K562 (cell line): ENCODE measurements around the gene NSMCE1. TPM values are rescaled to one million over a fixed set of nuclear protein-coding genes. Genes with fewer than 3 reads are reported as not detected.

Experiments used
- ATAC-seq: fragments of 200-7000 bp; cut with Tn5 transposase; 3 replicates; pipeline ENCODE4 v1.9.1; 2020; ENCODE audit warnings: moderate library complexity
- BruUV-seq: library from RNA; stranded (reverse); fragments of 400-500 nt; replicated peaks from 2 replicates; lab custom pipeline; 2021; lab: Mats Ljungman, UMichigan
- CTCF ChIA-PET: fragments of 300-600 bp; formaldehyde crosslinking; extraction: SDS; loops from one replicate; lab custom pipeline; 2021; ENCODE audit warnings: low intra/inter-chr PET ratio; lab: Yijun Ruan, JAX
- POLR2A ChIA-PET: fragments of 300-600, 350-650 bp; sonication (Branson Sonifier 250); formaldehyde crosslinking; extraction: SDS; loops from one replicate; lab custom pipeline; 2021; ENCODE audit warnings: antibody characterized with exemption, inconsistent platforms; lab: Yijun Ruan, JAX
- DNase-seq, 4 experiments: peaks; one replicate each; pipeline versions ENCODE4 v3.0.0 to v3.0.0-alpha.2; 2011 to 2018; ENCODE audit warnings: low spot score in 3 of 4, mixed read lengths in 3 of 4; ENCODE audit errors: extremely low read depth in 1 of 4
- FAIRE-seq: peaks from 2 replicates; lab custom pipeline; 2011; peaks lifted over from hg19 to GRCh38; lab: Jason Lieb, UNC
- H2AFZ ChIP-seq: 2 replicates; pipeline ENCODE4 v1.6.0; 2011; ENCODE audit warnings: low read depth, low read length, control low read depth, inconsistent platforms
- H3K27ac ChIP-seq: fragments of 200-600 bp; 3 replicates; pipeline ENCODE4 v1.8.0; 2011; ENCODE audit warnings: low read depth, mild to moderate bottlenecking, control low read depth, inconsistent platforms, low read length, moderate library complexity, mixed read lengths; ENCODE audit errors: extremely low read depth
- H3K27me3 ChIP-seq, 2 experiments: fragments of 300-600 bp in 1 of 2; 2 replicates in 1 of 2; 3 replicates in 1 of 2; pipeline versions ENCODE4 v1.6.0 to v1.8.0; 2011; ENCODE audit warnings: inconsistent platforms in 2 of 2, low read length in 2 of 2, mild to moderate bottlenecking in 1 of 2, mixed read lengths in 1 of 2, moderate library complexity in 1 of 2; ENCODE audit not compliant: control insufficient read depth in 2 of 2, insufficient read depth in 2 of 2
- H3K36me3 ChIP-seq: fragments of 300-600 bp; 3 replicates; pipeline ENCODE4 v1.8.0; 2011; ENCODE audit warnings: mild to moderate bottlenecking, low read length, inconsistent platforms; ENCODE audit not compliant: control insufficient read depth, insufficient read depth
- H3K4me1 ChIP-seq, 2 experiments: fragments of 200-600 bp in 1 of 2; replicated peaks in 1 of 2; 2 replicates in 1 of 2; 3 replicates in 1 of 2; pipeline versions ENCODE4 v1.5.1 to v1.8.0; 2011; ENCODE audit warnings: inconsistent platforms in 2 of 2, low read length in 2 of 2, mild to moderate bottlenecking in 1 of 2, mixed read lengths in 1 of 2, moderate library complexity in 1 of 2; ENCODE audit not compliant: control insufficient read depth in 2 of 2, insufficient read depth in 2 of 2
- H3K4me2 ChIP-seq: 2 replicates; pipeline ENCODE4 v1.6.1; 2011; ENCODE audit warnings: low read length, control low read depth, inconsistent platforms, mixed read lengths; ENCODE audit not compliant: insufficient read depth
- H3K4me3 ChIP-seq: fragments of 200-600 bp; sonication (generic), shearing (Covaris generic); 2 replicates; pipeline ENCODE4 v1.5.1; 2016; ENCODE audit warnings: control low read depth, inconsistent platforms
- H3K79me2 ChIP-seq: fragments of 200-600 bp; 3 replicates; pipeline ENCODE4 v1.8.0; 2011; ENCODE audit warnings: low read length, inconsistent platforms; ENCODE audit not compliant: control insufficient read depth, insufficient read depth
- H3K9ac ChIP-seq, 2 experiments: 2 replicates each; pipeline versions ENCODE4 v1.6.0 to v1.6.1; 2011; ENCODE audit warnings: low read depth in 2 of 2, low read length in 2 of 2, control low read depth in 1 of 2, inconsistent platforms in 1 of 2, mild to moderate bottlenecking in 1 of 2, mixed read lengths in 1 of 2; ENCODE audit not compliant: insufficient read depth in 1 of 2
- H3K9me1 ChIP-seq: one replicate; pipeline ENCODE4 v1.6.0; 2011; ENCODE audit warnings: inconsistent platforms, mild to moderate bottlenecking, low read length, moderate library complexity; ENCODE audit not compliant: control insufficient read depth, insufficient read depth
- H3K9me3 ChIP-seq: replicated peaks from 2 replicates; pipeline ENCODE4 v1.5.1; 2011; ENCODE audit warnings: low read depth, low read length, inconsistent platforms; ENCODE audit not compliant: control insufficient read depth, insufficient read depth
- H4K20me1 ChIP-seq: replicated peaks from 2 replicates; pipeline ENCODE4 v1.6.1; 2011; ENCODE audit warnings: low read length, inconsistent platforms, mixed read lengths; ENCODE audit not compliant: control insufficient read depth, insufficient read depth
- ATF3 ChIP-seq, 2 experiments: fragments of 450-650 bp in 1 of 2; sonication (generic) in 1 of 2; formaldehyde crosslinking in 1 of 2; IDR thresholded peaks in 1 of 2; conservative IDR thresholded peaks in 1 of 2; 2 replicates each; pipeline versions ENCODE4 v1.6.1 to v1.8.1; 2016 to 2023; ENCODE audit warnings: mild to moderate bottlenecking in 2 of 2, moderate library complexity in 2 of 2, inconsistent platforms in 1 of 2, missing genetic modification reagents in 1 of 2
- RUNX1 ChIP-seq: sonication (generic); IDR thresholded peaks from 2 replicates; pipeline ENCODE4 v1.6.1; 2016; ENCODE audit warnings: antibody characterized with exemption, low read depth
- TFAP4 ChIP-seq: sonication (generic); formaldehyde crosslinking; IDR thresholded peaks from 2 replicates; pipeline ENCODE4 v1.8.0; 2022; ENCODE audit warnings: missing genetic modification reagents, mild to moderate bottlenecking, moderate library complexity, borderline replicate concordance
- ZNF639 ChIP-seq, 2 experiments: fragments of 200-800 bp in 1 of 2; sonication (Bioruptor generic) in 1 of 2; sonication (generic) in 1 of 2; formaldehyde crosslinking in 1 of 2; IDR thresholded peaks in 1 of 2; conservative IDR thresholded peaks in 1 of 2; 2 replicates each; pipeline versions ENCODE4 v1.5.0 to v1.6.1; 2016 to 2020; ENCODE audit warnings: missing compliant biosample characterization in 1 of 2, missing genetic modification characterization in 1 of 2, missing genetic modification reagents in 1 of 2
- WGBS: fragments of 100-300 bp; shearing (Covaris generic); methylation state at CpG from one replicate; pipeline ENCODE4 v1.1.6; 2016; ENCODE audit warnings: low coverage, mixed read lengths; ENCODE audit not compliant: insufficient coverage; ENCODE audit errors: missing lambda C conversion rate; 5-methylcytosine and 5-hydroxymethylcytosine counted together
- in situ Hi-C: fragments of 300-500 bp; cut with MboI; formaldehyde crosslinking; loops from 4 replicates; pipeline ENCODE4 v1.15.0; 2018; ENCODE audit warnings: inconsistent platforms, mixed read lengths
- intact Hi-C: fragments of 100-400 bp; cut with micrococcal nuclease; formaldehyde crosslinking; loops from 2 replicates; pipeline ENCODE4 v1.14.2; 2022
- polyA plus RNA-seq, 8 experiments: library from polyadenylated mRNA; depleted of rRNA in 4 of 8; stranded (reverse) in 5 of 8; unstranded in 3 of 8; fragments of >200 nt; fragmentation: Nextera tagmentation in 2 of 8; fragmentation: Illumina TruSeq in 1 of 8; extraction: Ambion mirVana in 2 of 8; extraction: Trizol in 1 of 8; gene quantifications; 2 replicates each; pipeline versions ENCODE4 v1.2.1 to v1.2.3, GENCODE V29; 2011 to 2014; ENCODE audit warnings: inconsistent platforms in 1 of 8, missing spikeins in 1 of 8
- total RNA-seq, 7 experiments: library from RNA; depleted of rRNA in 6 of 7; stranded (reverse); fragments of >200 nt in 6 of 7; fragmentation: Illumina TruSeq in 2 of 7; extraction: Trizol in 2 of 7; gene quantifications; 2 replicates each; pipeline versions ENCODE4 v1.2.1 to v1.2.3, GENCODE V29; 2011 to 2021; ENCODE audit warnings: low replicate concordance in 1 of 7

Gene NSMCE1
- total and polyA plus RNA-seq, 9 of the 15 experiments (the other 6 are each of a cell fraction or from before 2014, with no cell fraction given): 52.1 to 163 (median 61.5) TPM

- Histone ChIP-seq H3K9me1 (no peaks in the 10 kb centered on the region), H3K79me2 (no peaks in the 10 kb centered on the region), H4K20me1 (no peaks in the 10 kb centered on the region), H3K4me2 (no peak overlapping the region), H3K9me3 (no peaks in the 10 kb centered on the region), H2AFZ (no peak overlapping the region), H3K4me1 (peaks cover 0 to 40% of the 10 kb centered on the region in 2 experiments; a peak in 3 of 5 replicates), H3K36me3 (peaks cover 13% of the 10 kb centered on the region; the same call in 2 of the 3 replicates), H3K27me3 (no peaks in the 10 kb centered on the region), H3K27ac (no peak overlapping the region), H3K4me3 (no peak overlapping the region), H3K9ac (no peak overlapping the region; a peak in 1 of 4 replicates)
- WGBS: 78% methylated on average over 12 of the region's 16 CpGs
- CTCF ChIA-PET: no interaction called here
- BruUV-seq: no TSS peak
- FAIRE-seq: no peak
- in situ Hi-C loops (no loop called here), intact Hi-C loops (loop anchor here (5.0 kb wide), 1 partner anchor 45 kb away; no protein-coding TSS in a partner anchor)
- TF ChIP-seq RUNX1 (no peak), ZNF639 (CRISPR knock-in tag; conservative IDR thresholded peaks at IDR 0.05 in 1 of 2, IDR thresholded peaks at IDR 0.05 in 1 of 2) (no peak), TFAP4 (CRISPR knock-in tag) (no peak), ATF3 (IDR thresholded peaks at IDR 0.05) (peak; percentile 20; the same call in 1 of the 2 replicates), ATF3 (CRISPR knock-in tag; conservative IDR thresholded peaks at IDR 0.05) (no peak)
- ATAC-seq: no peak
- POLR2A ChIA-PET: interaction anchor here (1.1 kb wide), 1 partner anchor 10 kb away, joined by 4 read pairs; no protein-coding TSS in a partner anchor
- DNase-seq: no peak
These were observed 41.4 kb downstream of the NSMCE1 start for GRCh38 chr16:27226976-27227705.
